Activated CD4-positive, alpha-beta T cell treated with anti-CD3 and anti-CD28 coated beads, Interleukin-2, Interleukin-6, amounts not matched to agents 100 ng/mL and 50 ng/mL, durations not matched to agents 16 hours and 8 hours (primary cell): ENCODE data around the gene CIAO3.

Experiments used
- DNase-seq: peaks from one replicate; pipeline ENCODE4 v3.0.0-alpha.2; 2020

Gene CIAO3

GRCh38 chr16:687499-687898, 53.3 kb downstream of the CIAO3 start:
- DNase-seq = no peak

- no peak for DNase-seq
Measured at GRCh38 chr16:686459-687260, 54.1 kb downstream of the CIAO3 start.

- peak; percentile 34 for DNase-seq
Measured at GRCh38 chr16:685967-686366, 54.8 kb downstream of the CIAO3 start.

- no peak for DNase-seq
Measured at GRCh38 chr16:684961-685696, 55.7 kb downstream of the CIAO3 start.

GRCh38 chr16:684071-684794, 56.6 kb downstream of the CIAO3 start, which contains the start of gene JMJD8:
Gene JMJD8, minus strand, starts transcription at chr16:684334. Its CDS starts 15 bp downstream, at chr16:684319.
- DNase-seq = peak; percentile 98

- DNase-seq = peak; percentile 24
Measured at GRCh38 chr16:683396-684070, 57.3 kb downstream of the CIAO3 start.

- no peak for DNase-seq
Measured at GRCh38 chr16:682493-683395, 58.1 kb downstream of the CIAO3 start.

- DNase-seq = no peak
Measured at GRCh38 chr16:681746-682427, 58.9 kb downstream of the CIAO3 start.

GRCh38 chr16:680967-681745, 59.6 kb downstream of the CIAO3 start:
- peak; percentile 34 for DNase-seq

- no peak for DNase-seq
Measured at GRCh38 chr16:680625-680945, 60.2 kb downstream of the CIAO3 start.

- peak; percentile 94 for DNase-seq
Measured at GRCh38 chr16:679814-680624, 60.8 kb downstream of the CIAO3 start, which contains the start of gene STUB1. Gene STUB1, plus strand, starts transcription at chr16:680410. Its CDS starts 116 bp downstream, at chr16:680526.
